ENCODE measurements around the gene CFAP46. TPM values are rescaled to one million over a fixed set of nuclear protein-coding genes. Genes with fewer than 3 reads are reported as not detected.

CFAP46 gene
- total RNA-seq, 2 experiments from 2014 or later, result not detected

GRCh38 chr10:132872658-132873057 lies 69.7 kb downstream of the CFAP46 start:
- H3K9me3 ChIP-seq (ENCODE audit: low read length), result no peaks in the 10 kb centered on the region
- ChIA-PET POLR2A (interaction anchor here (1.2 kb wide), 1 partner anchor 10 kb away, joined by 3 read pairs; no protein-coding TSS in a partner anchor), CTCF (ENCODE audit: unreplicated experiment) (no interaction called here)
- intact Hi-C loops (cut with micrococcal nuclease; ENCODE audit: unreplicated experiment), result no loop called here
- H3K9me2 ChIP-seq (ENCODE audit: insufficient read depth, low read length), result no peaks in the 10 kb centered on the region
- TF ChIP-seq EZH2phosphoT487 (IDR thresholded peaks at IDR 0.05; ENCODE audit: borderline replicate concordance, low read depth, low read length) (no peak), CTCF (conservative IDR thresholded peaks at IDR 0.05; ENCODE audit: low read length) (no peak)
- H3K36me3 ChIP-seq (ENCODE audit: insufficient read depth, low read length), result no peaks in the 10 kb centered on the region
- H3K79me2 ChIP-seq (ENCODE audit: insufficient read depth, low read depth, low read length), result no peaks in the 10 kb centered on the region
- no peaks in the 10 kb centered on the region for H4K20me1 ChIP-seq (ENCODE audit: insufficient read depth, low read length)
- no peak for DNase-seq (ENCODE audit: low spot score)
- H3K27ac ChIP-seq (ENCODE audit: low read depth, low read length, poor library complexity, severe bottlenecking), result no peak overlapping the region
- H3K4me3 ChIP-seq (ENCODE audit: low read depth, low read length, poor library complexity, severe bottlenecking), result no peak overlapping the region
- H3K4me2 ChIP-seq (ENCODE audit: low read length), result no peak overlapping the region
- H3K4me1 ChIP-seq (ENCODE audit: insufficient read depth, low read length, poor library complexity, severe bottlenecking), result no peaks in the 10 kb centered on the region
- no TSS peak for BruUV-seq (replicated peaks)
- H2AFZ ChIP-seq (ENCODE audit: low read length), result no peak overlapping the region

- CTCF ChIA-PET (ENCODE audit: unreplicated experiment), result no interaction called here
- intact Hi-C loops (cut with micrococcal nuclease; ENCODE audit: unreplicated experiment), result no loop called here
- POLR2A ChIA-PET, result no interaction called here
Measured at GRCh38 chr10:132870426-132870825, 71.9 kb downstream of the CFAP46 start.

GRCh38 chr10:132869621-132870020 lies 72.7 kb downstream of the CFAP46 start:
- CTCF ChIA-PET (ENCODE audit: unreplicated experiment), result no interaction called here
- no peaks in the 10 kb centered on the region for H3K9me2 ChIP-seq (ENCODE audit: insufficient read depth, low read length)
- no peaks in the 10 kb centered on the region for H3K9me3 ChIP-seq (ENCODE audit: low read length)
- no peaks in the 10 kb centered on the region for H4K20me1 ChIP-seq (ENCODE audit: insufficient read depth, low read length)
- no TSS peak for BruUV-seq (replicated peaks)
- H3K4me2 ChIP-seq (ENCODE audit: low read length), result no peak overlapping the region
- H3K4me3 ChIP-seq (ENCODE audit: low read depth, low read length, poor library complexity, severe bottlenecking), result no peak overlapping the region
- intact Hi-C loops (cut with micrococcal nuclease; ENCODE audit: unreplicated experiment), result no loop called here
- TF ChIP-seq CTCF (conservative IDR thresholded peaks at IDR 0.05; ENCODE audit: low read length) (no peak), EZH2phosphoT487 (IDR thresholded peaks at IDR 0.05; ENCODE audit: borderline replicate concordance, low read depth, low read length) (no peak)
- no peaks in the 10 kb centered on the region for H3K36me3 ChIP-seq (ENCODE audit: insufficient read depth, low read length)
- no peaks in the 10 kb centered on the region for H3K79me2 ChIP-seq (ENCODE audit: insufficient read depth, low read depth, low read length)
- H3K4me1 ChIP-seq (ENCODE audit: insufficient read depth, low read length, poor library complexity, severe bottlenecking), result no peaks in the 10 kb centered on the region
- no peak overlapping the region for H2AFZ ChIP-seq (ENCODE audit: low read length)
- no peak overlapping the region for H3K27ac ChIP-seq (ENCODE audit: low read depth, low read length, poor library complexity, severe bottlenecking)
- POLR2A ChIA-PET, result no interaction called here
- DNase-seq (ENCODE audit: low spot score), result no peak

More at GRCh38 chr10:132870426-132870825, 71.9 kb downstream of the CFAP46 start:
- no TSS peak for BruUV-seq (replicated peaks)
- Histone ChIP-seq H2AFZ (ENCODE audit: low read length) (no peak overlapping the region), H3K4me1 (ENCODE audit: insufficient read depth, low read length, poor library complexity, severe bottlenecking) (no peaks in the 10 kb centered on the region), H3K36me3 (ENCODE audit: insufficient read depth, low read length) (no peaks in the 10 kb centered on the region), H3K4me3 (ENCODE audit: low read depth, low read length, poor library complexity, severe bottlenecking) (no peak overlapping the region), H3K9me2 (ENCODE audit: insufficient read depth, low read length) (no peaks in the 10 kb centered on the region), H3K27ac (ENCODE audit: low read depth, low read length, poor library complexity, severe bottlenecking) (no peak overlapping the region), H4K20me1 (ENCODE audit: insufficient read depth, low read length) (no peaks in the 10 kb centered on the region), H3K79me2 (ENCODE audit: insufficient read depth, low read depth, low read length) (no peaks in the 10 kb centered on the region), H3K4me2 (ENCODE audit: low read length) (no peak overlapping the region), H3K9me3 (ENCODE audit: low read length) (no peaks in the 10 kb centered on the region)
- DNase-seq (ENCODE audit: low spot score), result no peak
- TF ChIP-seq EZH2phosphoT487 (IDR thresholded peaks at IDR 0.05; ENCODE audit: borderline replicate concordance, low read depth, low read length) (no peak), CTCF (conservative IDR thresholded peaks at IDR 0.05; ENCODE audit: low read length) (no peak)
